Activated naive CD4-positive, alpha-beta T cell (primary cell): Measurements from ENCODE around the gene MOB1B.
"Not testable (repeated sequence)": the region's sequence is repeated elsewhere in the genome, so short reads cannot be mapped to it uniquely, and the experiment has no call there.

Source experiments
- DNase-seq, 4 experiments: peaks; one replicate each; lab custom pipeline; 2025; lab: John Stamatoyannopoulos, UW

MOB1B gene

DNA sequence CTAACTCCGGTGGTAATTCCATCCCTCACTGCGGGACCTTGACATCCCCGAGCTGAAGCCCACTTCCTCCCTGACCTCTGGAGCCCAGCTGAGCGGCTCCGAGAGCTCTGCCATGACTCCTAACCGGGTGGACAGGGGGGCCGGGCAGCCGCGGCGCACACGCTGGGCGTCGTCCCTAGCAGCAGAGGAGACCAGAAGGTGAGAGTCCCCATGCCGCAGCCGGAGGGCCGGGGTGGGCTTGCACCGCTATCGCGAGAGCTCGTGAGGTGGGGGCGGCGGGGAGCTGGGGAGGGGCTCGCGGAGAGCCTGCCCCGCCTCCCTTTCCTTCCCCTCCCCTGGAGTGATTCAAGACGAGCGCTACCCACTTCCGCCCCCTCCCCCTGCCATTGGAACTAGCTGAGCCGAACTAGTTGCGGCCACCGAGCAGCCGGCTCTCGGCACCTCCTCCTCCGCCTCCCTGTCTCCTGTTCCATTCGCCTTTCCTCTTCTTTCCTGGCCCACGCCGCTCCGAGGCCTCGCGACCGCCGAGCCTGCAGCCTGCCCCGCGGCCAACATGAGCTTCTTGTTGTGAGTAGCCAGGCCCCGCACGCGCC is at the start of gene MOB1B:
Gene MOB1B, plus strand, starts transcription at position 386 of the 593 bp plus-strand sequence. Its CDS starts 168 bp downstream, at position 554.
- peak; percentile 32 to 74 (median 63) for DNase-seq

DNA sequence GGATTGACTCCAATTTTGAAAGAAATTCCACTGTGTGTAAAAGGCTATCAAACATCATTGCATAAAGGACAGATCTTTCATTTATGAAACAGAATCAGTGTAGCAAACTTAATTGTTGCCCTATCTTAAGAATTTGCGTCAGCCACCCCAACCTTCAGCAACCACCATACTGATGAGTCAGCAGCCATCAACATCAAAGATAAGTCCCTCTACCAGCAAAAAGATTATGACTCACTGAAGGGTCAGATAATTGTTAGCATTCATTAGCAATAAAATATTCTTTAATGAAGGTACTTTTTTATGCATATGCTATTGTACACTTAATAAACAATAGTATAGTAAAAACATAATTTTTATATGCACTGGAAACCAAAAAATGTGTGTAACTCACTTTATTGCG is 46.7 kb upstream of the MOB1B start:
- no peak for DNase-seq

DNA sequence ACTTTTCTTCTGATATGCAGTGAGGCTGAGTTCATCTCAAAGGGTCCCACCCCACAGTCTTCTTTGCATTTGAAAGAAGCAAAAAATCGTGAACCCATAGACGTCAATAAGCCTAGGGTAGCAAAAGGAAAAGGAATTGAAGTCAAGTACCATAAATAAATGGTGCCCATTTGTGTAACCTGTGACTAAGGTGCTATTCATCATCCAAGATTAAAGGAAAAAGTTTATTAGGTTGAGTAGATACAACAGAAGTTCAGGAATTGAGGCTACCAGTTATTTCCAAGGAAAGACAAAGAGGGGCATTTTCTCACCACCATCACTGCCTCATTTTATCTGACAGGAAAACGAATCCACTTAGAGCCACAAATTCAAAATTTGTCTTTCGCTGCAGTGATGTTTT is 43.7 kb upstream of the MOB1B start:
- no peak for DNase-seq

DNA sequence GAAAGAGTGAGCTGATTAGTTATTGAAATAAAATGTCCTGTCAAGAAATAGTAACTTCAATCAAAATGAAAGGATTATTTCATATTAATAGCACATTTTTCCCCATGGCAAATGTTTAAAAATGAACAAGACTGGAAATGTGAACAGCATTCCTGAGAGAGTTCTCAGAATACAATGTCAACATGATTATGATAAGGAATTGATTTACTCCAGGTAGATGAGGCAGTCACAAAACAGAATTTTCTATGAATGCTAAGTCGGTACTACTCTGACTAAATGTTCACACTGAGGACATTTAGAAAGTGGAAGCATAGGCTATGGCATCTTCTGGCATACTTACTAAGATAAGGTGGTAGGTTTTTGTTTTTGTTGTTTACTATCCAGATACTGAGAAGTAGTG is 43.1 kb upstream of the MOB1B start:
- DNase-seq, result no peak

DNA sequence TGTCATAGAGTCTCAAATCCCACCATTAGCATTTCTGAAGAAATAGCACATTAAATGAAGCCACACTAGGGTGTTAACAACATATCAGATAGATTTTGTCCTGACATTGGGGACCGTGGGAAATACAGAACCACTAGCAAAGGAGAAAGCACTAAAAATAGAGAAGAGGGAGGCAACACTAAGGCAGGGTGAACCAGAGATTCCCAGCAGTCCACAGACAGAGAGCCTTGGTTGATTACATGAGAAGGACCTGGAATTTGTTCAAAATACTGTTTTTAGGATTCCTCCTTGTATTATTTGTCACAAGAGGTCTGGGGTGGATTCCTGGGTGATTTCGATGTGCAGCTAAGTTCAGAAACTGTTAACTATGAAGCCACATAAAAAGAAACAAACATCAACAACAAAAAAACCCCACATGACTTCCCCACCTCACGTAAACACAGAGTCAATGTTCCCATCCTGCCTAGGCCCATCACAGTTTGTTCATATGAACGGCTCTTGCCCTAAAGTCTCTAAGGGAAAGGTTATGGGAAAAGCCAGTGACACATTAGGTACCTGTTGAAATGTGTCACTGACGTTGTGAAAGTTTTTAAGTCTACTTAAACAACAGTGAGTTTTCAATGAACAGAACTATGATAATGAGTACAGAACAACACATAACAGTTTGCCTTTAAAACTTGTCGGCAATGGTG is 38.9 kb upstream of the MOB1B start:
- DNase-seq, result no peak

DNA sequence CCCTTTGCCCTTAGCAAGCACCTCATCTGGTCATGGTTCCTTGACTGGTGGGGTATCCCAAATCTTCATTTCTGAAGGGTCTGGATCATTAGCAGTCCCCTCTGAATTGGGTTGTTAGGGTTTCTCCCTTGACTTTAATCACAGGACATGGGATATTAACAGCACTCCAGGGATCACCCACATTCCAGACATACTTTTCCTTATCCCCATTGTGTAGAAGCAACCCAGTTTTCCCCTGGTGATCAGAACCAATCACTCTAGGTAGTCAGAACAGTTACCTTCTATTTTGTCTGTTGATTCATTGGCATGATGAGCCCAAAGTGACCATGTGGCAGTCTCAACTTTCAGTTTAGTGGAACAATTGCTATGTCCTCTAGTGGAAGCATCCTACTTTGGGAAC is 33.4 kb upstream of the MOB1B start:
- DNase-seq, result no peak

DNA sequence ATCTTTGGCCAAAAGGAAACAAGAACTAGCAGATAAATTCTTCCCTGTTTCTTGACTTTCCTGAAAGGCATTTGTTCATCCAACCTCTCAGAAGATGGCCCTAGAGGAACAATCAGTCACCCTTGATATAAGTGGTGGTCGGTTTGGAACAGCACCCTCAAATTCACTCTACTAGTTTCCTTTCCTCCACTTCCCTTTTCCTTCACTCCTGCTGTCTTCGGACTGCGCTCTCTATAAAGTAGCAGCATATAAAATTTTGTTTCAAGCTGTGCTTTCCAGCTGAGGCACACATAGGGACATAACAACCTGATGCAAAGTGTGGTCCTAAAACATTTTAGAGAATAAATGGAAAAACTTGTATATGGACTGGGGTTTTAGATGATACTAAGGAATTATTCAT is 29.0 kb upstream of the MOB1B start:
- no peak for DNase-seq

DNA sequence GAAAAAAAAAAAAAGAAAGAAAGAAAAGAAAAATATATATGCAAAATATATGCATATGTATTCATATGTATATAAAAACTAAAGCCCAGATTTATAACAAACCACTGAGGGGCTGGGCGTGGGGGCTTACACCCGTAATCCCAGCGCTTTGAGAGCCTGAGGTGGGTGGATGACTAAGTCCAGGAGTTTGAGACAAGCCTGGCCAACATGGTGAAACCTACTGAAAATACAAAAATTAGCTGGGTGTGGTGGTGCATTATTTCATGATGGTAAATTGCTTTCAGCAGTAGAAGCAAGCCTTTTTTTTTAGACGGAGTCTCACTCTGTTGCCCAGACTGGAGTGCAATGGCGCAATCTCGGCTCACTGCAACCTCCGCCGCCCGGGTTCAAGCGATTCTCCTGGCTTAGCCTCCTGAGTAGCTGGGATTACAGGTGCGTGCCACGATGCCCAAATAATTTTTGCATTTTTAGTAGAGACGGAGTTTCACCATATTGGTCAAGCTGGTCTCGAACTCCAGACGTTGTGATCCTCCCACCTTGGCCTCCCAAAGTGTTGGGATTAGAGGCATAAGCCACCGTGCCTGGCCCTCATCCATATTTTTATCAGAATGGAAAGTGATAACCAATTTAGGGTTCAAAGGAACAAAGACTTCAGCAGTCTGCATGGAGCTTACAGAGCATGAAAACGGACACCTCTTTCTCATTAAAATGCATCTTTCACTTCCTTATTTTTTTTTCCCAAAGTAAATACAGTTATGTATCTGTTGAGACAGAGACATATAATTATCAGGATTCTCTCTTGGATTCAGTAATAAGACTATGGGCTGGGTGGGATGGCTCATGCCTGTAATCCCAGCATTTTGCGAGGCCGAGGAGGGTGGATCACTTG is 27.7 kb upstream of the MOB1B start:
- DNase-seq, result no peak

DNA sequence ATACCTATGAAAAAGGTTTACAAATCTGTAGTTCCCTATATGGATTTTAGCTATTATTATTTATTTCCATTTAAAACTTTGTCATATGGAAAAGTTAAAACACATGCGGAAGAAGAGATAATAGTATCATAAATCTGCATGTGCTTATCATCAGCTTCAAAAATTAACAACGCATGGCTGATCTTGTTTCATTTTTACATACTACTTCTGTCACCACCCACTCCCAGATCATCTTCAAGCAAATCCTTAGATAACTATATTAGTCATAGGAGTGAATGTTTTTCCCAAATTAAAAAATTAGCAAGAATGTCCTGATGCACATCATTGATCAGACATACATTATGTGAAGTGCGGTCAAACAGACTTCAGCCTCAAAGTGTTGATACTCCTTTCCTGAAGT is 24.6 kb upstream of the MOB1B start:
- no peak for DNase-seq

DNA sequence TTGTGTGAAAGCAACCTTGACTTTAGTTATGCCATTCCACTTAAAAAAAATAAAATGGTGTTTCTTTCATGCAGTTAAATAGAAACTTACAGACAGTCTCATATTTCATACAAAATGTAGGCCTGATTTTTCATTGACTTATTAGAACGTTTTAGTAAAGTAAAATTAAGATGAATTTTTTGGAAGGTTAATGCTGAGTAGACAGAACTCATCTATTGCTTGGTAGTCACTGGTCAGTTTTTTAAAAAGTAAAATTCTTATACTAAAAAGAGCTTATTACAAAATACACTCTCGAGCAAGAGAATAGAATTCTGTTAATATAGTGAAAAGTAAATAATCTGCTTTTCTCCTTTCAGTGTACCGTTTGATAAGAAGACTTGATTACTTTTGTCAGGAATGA is 21.4 kb upstream of the MOB1B start:
- no peak for DNase-seq

DNA sequence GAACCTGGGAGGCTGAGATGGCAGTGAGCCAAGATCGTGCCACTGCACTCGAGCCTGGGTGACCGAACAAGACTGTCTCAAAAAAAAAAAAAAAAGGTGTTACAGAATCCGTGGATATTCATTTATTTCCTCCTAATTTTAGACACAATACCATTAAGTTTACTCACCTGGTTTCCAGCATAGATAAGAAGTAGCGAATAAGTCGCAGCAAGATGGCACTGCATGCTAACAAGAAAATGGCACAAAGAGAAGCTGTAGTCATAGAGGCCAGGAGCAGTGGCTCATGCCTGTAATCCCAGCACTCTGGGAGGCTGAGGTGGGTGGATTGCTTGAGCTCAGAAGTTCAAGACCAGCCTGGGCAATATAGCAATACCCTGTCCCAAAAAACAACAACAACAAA is 17.0 kb upstream of the MOB1B start:
- DNase-seq, result no peak

DNA sequence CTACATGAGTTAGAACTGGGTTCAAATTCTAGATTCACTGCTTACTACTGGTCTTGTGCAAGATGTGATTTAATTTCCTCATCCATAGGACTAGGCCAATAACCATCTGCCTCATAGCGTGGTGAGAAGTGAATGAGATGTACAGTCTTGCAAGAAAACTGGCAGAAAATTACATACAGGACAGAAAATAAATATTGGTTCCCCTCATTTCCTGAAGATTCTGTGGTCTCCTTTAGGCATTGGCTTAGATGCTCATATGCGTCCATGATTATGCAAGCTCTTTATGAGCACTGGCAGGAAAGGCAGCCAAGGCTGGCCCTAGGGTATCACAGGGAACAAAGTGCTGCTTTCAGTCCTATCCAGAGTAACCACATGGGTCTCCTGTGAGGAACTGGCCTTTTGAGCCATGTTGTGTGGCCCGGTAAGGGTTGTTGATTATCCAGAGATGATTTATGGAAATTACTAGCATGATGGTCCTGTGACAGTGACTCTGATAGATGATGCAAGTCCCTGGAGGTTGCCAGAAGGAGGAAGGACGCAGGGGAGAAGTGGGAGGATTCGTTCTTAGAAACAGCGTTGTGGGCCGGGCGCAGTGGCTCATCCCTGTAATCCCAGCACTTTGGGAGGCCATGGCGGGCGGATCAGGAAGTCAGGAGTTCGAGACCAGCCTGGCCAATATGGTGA is 9.9 kb upstream of the MOB1B start:
- DNase-seq, result no peak

DNA sequence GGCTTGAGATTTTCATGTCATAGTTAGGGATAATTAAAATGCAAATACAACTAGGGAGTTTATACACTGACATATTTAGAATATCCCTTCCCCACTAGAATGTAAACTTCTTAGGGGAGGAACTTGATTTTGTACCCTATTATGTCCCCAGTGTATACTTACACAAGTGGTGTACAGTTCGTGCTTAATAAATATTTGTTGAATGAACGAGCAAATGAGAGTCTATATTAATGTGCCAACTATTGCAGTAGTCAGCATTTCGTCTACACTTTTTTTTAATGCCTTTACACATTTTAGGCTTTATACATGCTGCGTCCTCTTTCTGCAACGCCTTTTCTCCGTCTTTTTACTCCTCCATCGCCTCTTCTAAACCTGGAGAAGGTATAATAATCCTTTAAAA is 8.4 kb upstream of the MOB1B start:
- no peak for DNase-seq

DNA sequence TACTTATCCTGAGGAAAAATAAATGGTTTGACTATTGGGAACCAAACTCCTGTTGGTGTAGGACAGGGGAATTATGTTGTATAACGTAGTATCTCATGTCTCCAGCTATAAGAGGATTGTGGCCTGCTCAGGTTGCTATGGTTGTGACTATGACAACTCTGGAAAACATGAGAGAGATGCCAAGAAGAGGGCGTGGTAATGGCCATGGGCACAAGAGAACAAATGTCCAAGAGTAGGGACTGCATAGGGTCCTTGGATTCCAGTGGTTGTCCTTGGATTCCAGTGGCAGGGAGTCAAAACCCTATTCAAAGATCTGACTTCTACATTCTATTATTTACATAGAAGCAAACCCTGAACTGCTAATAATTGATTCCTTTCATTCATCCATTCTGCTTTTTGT is 6.8 kb upstream of the MOB1B start:
- no peak for DNase-seq

DNA sequence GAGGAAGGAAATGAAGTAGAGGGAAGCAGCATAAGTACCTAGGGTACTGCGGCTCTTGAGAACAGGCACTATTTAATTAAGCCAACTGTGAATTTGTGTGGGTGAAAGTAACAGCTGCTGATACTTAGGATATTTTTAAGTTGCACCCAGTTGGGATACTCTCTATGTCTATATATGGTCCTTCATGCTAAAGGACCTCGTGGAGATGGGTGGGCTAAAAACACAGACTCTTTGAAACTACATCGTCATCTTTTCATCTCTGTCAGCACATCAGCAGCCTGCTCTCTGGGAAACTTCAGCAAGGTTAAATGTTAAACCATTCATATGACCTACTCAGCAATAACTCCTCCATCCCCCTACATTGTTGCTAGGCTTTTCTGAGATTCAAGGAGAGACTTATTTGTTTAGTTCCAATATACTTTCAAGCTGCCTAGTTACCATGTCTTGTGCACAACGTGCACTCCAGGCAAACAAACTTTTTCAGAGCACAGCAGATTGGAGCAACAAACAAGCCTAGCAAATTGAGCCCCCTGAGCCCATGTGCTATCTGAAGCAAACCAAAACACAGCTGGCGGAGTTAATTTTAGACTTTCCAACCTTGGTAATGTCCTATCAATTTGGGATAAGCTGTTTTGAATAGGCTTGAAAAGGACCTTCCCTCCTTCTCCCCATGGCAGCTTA is 6.2 kb upstream of the MOB1B start:
- DNase-seq, result no peak

DNA sequence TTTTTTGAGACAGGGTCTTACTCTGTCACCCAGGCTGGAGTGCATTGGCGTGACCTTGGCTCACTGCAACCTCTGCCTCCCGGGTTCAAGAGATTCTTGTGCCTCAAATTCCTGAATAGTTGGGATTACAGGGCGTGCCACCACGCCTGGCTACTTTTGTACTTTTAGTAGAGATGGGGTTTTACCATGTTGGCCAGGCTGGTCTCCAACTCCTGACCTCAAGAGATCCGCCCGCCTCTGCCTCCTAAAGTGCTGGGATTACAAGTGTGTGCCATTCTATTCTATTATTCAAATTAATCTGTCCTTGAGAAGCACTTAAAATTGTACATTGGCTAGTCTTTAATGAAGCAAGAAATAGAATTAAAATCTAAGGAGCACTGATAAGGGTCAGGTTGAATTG is 3.6 kb upstream of the MOB1B start:
- DNase-seq, result not testable (repeated sequence)

DNA sequence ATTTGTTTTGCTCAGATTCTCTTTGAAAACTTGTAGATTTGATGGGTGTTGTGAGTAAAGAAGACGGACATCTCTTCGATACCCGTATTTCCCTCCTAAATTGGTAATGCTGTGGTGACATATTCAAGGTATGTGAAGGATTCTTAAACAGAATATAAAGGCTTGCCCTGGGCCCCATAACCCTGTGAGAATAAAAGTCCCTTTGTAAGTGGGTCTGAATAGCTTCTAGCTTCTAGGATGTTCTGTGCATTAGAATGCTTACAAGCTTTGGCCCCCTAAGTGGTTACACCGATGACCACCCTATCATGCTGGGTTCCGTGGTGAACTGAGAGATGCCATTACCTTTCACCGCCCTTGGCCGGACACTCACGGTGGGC is 574 bp upstream of the MOB1B start:
- no peak for DNase-seq

DNA sequence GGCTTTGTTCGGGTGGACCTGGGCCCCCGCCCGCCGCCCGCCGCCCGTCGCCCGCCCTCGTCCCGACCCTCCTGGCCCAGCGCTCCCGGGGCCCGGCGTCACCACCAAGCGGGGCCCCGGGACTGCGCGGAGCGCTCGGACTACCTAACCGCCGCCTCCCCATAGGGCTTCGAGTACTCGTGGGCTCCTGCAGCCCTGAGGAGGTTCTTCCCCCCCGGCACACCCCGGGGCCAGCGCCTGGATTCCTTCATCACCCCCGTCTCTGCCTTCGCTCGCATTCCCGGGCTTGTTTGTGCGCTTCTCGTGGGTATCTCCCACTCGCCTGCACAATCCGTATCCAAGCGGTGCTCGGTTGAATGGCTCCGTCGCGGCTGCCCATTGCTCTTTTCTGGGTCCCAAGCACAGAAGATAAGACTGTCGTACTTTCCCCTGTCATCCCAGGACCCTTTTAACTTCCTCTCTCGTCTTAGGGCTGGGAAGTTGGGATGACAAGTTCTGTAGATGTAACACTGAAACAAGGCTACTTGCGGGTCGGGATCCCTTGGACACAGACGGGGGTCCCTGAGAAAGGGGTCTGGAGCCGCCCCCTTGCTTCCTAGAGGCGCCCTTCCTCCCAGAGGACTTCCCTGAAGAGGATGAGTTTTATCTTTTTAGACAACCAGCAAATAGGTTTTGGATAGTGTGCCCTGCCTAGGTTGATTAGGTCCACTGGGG is 565 bp downstream of the MOB1B start:
- peak in 3 of 4 experiments; percentile 16 to 29 (median 22) for DNase-seq

DNA sequence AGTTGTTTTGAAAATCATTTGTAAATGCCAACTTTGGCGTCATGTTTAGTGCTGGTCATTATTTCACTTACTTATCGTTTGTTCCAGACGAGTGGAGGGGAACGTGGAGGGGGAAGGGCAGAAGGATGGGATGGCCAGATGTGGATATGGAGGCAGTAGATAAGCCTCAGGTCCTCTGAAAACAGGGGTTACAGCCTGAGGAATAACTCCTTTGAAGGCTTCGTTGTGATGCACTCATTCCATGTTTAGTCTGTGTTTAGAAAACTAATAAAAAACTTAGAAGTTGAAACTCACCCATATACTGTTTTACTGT is 1.1 kb downstream of the MOB1B start:
- DNase-seq, result no peak

DNA sequence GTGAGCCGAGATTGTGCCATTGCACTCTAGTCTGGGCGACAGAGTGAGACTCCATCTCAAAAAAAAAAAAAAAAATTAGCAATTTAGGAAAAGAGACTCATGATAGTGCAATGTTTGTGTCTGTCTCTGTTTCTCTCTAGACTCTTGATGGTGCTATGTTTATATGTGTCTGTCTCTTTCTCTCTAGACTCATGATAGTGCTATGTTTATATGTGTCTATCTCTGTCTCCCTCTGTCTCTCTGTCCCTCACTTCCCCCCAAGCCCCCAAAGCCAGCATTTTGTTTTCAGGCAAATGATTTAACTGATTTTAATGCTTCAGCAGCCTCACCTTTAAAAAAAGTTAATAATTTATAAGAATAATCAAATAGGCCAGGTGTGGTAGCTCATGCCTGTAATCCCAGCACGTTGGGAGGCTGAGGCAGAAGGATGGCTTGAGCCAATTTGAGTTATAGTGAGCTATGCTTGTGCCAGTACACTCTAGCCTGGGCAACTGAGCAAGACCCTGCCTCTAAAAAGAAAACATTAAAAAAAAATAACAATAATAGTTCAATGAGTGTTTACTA is 6.9 kb downstream of the MOB1B start:
- no peak for DNase-seq

DNA sequence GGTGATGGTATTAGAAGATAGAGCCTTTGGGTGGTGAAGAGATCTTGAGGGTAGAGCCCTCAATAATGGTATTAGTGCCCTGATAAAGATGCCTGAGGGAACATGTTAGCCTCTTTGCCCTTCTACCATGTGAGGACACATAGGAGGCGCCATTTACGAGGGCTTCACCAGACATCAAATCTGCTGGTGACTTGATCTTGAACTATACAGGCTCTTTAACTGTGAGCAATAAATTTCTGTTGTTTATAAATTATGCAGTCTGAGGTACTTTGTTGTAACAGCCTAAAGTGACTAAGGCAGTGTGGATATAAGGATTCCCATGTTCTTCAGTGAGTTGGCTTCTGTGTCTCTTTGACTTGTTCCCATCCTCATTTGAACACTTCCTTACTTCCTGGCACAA is 11.8 kb downstream of the MOB1B start:
- DNase-seq, result no peak
